Panc1 (cell line): ENCODE results near the gene CNKSR1. TPM values are rescaled to one million over a fixed set of nuclear protein-coding genes. Genes with fewer than 3 reads are reported as not detected.

Experiments
- ATAC-seq: fragments of 200-7000 bp; cut with Tn5 transposase; 2 replicates; pipeline ENCODE4 v1.9.1; 2020; ENCODE audit warnings: mild to moderate bottlenecking, moderate library complexity
- BruUV-seq: library from RNA; stranded (reverse); fragments of 400-500 nt; replicated peaks from 2 replicates; lab custom pipeline; 2021; lab: Mats Ljungman, UMichigan
- CTCF ChIA-PET: fragments of 300-600 bp; sonication (Branson Sonifier 250); formaldehyde crosslinking; loops from one replicate; lab custom pipeline; 2022; ENCODE audit warnings: antibody characterized with exemption; lab: Charles Lee
- POLR2A ChIA-PET: fragments of 300-600 bp; sonication (Branson Sonifier 250); formaldehyde crosslinking; loops from one replicate; lab custom pipeline; 2022; ENCODE audit warnings: antibody characterized with exemption; lab: Charles Lee
- DNase-seq: peaks from one replicate; pipeline ENCODE4 v3.0.0-alpha.2; 2010; ENCODE audit warnings: low read depth, low spot score
- H3K27ac ChIP-seq: 2 replicates; pipeline ENCODE4 v1.5.1; 2011; ENCODE audit warnings: mild to moderate bottlenecking, low read length, inconsistent platforms
- H3K27me3 ChIP-seq: fragments of 200-500 bp; sonication (Bioruptor generic); 2 replicates; pipeline ENCODE4 v1.6.0; 2014; ENCODE audit warnings: low read length, inconsistent platforms; ENCODE audit not compliant: control insufficient read depth, insufficient read depth
- H3K36me3 ChIP-seq: fragments of 200-500 bp; sonication (Bioruptor generic); 2 replicates; pipeline ENCODE4 v1.5.1; 2014; ENCODE audit warnings: inconsistent platforms, mild to moderate bottlenecking, low read length, moderate library complexity; ENCODE audit not compliant: control insufficient read depth, insufficient read depth
- H3K4me1 ChIP-seq: 2 replicates; pipeline ENCODE4 v1.5.1; 2011; ENCODE audit warnings: inconsistent platforms, mild to moderate bottlenecking, low read length, moderate library complexity; ENCODE audit not compliant: control insufficient read depth, insufficient read depth
- H3K4me3 ChIP-seq, 2 experiments: 2 replicates each; pipeline ENCODE4 v1.5.1; 2011 to 2012; ENCODE audit warnings: low read depth in 2 of 2, low read length in 2 of 2, mild to moderate bottlenecking in 2 of 2, inconsistent platforms in 1 of 2, moderate library complexity in 1 of 2
- H3K9me3 ChIP-seq: fragments of 200-500 bp; sonication (Bioruptor generic); 2 replicates; pipeline ENCODE4 v1.5.1; 2014; ENCODE audit warnings: low read depth, mild to moderate bottlenecking, inconsistent platforms, low read length, moderate library complexity; ENCODE audit not compliant: control insufficient read depth, insufficient read depth
- POLR2AphosphoS5 ChIP-seq: IDR thresholded peaks from 2 replicates; pipeline ENCODE4 v1.6.1; 2012; ENCODE audit warnings: mild to moderate bottlenecking, low read depth, low read length, moderate library complexity
- SIN3A ChIP-seq: IDR thresholded peaks from 2 replicates; pipeline ENCODE4 v1.6.1; 2012; ENCODE audit warnings: low read depth, mild to moderate bottlenecking, low read length, moderate library complexity, borderline replicate concordance; ENCODE audit not compliant: insufficient read depth
- TCF7L2 ChIP-seq: IDR thresholded peaks from 2 replicates; pipeline ENCODE4 v1.6.1; 2011; ENCODE audit warnings: mild to moderate bottlenecking, low read depth, low read length, inconsistent platforms
- in situ Hi-C: cut with HindIII; loops from 2 replicates; pipeline ENCODE4 v1.10.0; 2016; ENCODE audit warnings: low sequenced_read_pairs, low pct_unique_long_range_greater_than_20kb
- intact Hi-C: fragments of 100-400 bp; cut with micrococcal nuclease; formaldehyde crosslinking; loops from one replicate; pipeline ENCODE4 v1.10.0; 2022; ENCODE audit not compliant: unreplicated experiment
- total RNA-seq: library from RNA; stranded (reverse); gene quantifications from one replicate; pipeline ENCODE4 v1.2.1, GENCODE V29; 2021; ENCODE audit not compliant: unreplicated experiment
- TF ChIP-seq, protein P1 (sequence below), 2 experiments: IDR thresholded peaks; 2 replicates each; pipeline ENCODE4 v1.6.1; 2011 to 2012; ENCODE audit warnings: low read depth in 2 of 2, control low read depth in 1 of 2, low read length in 1 of 2, mild to moderate bottlenecking in 1 of 2, moderate library complexity in 1 of 2; ENCODE audit not compliant: insufficient read depth in 1 of 2
- TF ChIP-seq, protein P2 (sequence below): fragments of 450-650 bp; IDR thresholded peaks from 2 replicates; pipeline ENCODE4 v1.5.1; 2017; ENCODE audit warnings: mild to moderate bottlenecking

The CNKSR1 gene
- total RNA-seq, 1 experiment from 2014 or later, result 13.7 TPM

DNA sequence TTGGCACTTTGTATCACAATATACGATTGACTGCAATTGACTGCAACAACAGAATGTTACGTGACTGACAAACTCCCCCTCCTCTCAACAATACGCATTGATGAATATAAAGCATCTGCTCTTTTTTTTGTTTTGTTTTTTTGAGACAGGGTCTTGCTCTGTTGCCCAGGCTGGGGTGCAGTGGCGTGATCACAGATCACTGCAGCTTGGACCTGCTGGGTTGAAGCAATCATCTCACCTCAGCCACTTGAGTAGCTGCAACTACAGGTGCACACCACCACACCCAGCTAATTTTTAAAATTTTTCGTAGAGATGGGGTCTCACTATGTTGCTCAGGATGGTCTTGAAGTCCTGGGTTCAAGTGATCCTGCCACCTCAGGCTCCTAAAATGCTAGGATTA is 35.4 kb downstream of the CNKSR1 start:
- DNase-seq, result no peak
- TF ChIP-seq, protein P1, sequence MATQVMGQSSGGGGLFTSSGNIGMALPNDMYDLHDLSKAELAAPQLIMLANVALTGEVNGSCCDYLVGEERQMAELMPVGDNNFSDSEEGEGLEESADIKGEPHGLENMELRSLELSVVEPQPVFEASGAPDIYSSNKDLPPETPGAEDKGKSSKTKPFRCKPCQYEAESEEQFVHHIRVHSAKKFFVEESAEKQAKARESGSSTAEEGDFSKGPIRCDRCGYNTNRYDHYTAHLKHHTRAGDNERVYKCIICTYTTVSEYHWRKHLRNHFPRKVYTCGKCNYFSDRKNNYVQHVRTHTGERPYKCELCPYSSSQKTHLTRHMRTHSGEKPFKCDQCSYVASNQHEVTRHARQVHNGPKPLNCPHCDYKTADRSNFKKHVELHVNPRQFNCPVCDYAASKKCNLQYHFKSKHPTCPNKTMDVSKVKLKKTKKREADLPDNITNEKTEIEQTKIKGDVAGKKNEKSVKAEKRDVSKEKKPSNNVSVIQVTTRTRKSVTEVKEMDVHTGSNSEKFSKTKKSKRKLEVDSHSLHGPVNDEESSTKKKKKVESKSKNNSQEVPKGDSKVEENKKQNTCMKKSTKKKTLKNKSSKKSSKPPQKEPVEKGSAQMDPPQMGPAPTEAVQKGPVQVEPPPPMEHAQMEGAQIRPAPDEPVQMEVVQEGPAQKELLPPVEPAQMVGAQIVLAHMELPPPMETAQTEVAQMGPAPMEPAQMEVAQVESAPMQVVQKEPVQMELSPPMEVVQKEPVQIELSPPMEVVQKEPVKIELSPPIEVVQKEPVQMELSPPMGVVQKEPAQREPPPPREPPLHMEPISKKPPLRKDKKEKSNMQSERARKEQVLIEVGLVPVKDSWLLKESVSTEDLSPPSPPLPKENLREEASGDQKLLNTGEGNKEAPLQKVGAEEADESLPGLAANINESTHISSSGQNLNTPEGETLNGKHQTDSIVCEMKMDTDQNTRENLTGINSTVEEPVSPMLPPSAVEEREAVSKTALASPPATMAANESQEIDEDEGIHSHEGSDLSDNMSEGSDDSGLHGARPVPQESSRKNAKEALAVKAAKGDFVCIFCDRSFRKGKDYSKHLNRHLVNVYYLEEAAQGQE (IDR thresholded peaks at IDR 0.05; ENCODE audit: insufficient read depth in 1 of 2, low read depth in 2 of 2, low read length in 1 of 2), result no peak
- no peak for TF ChIP-seq SIN3A
- TF ChIP-seq POLR2AphosphoS5, result no peak
- TF ChIP-seq TCF7L2, result no peak
- TF ChIP-seq, protein P2, sequence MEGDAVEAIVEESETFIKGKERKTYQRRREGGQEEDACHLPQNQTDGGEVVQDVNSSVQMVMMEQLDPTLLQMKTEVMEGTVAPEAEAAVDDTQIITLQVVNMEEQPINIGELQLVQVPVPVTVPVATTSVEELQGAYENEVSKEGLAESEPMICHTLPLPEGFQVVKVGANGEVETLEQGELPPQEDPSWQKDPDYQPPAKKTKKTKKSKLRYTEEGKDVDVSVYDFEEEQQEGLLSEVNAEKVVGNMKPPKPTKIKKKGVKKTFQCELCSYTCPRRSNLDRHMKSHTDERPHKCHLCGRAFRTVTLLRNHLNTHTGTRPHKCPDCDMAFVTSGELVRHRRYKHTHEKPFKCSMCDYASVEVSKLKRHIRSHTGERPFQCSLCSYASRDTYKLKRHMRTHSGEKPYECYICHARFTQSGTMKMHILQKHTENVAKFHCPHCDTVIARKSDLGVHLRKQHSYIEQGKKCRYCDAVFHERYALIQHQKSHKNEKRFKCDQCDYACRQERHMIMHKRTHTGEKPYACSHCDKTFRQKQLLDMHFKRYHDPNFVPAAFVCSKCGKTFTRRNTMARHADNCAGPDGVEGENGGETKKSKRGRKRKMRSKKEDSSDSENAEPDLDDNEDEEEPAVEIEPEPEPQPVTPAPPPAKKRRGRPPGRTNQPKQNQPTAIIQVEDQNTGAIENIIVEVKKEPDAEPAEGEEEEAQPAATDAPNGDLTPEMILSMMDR, result no peak
- Histone ChIP-seq H3K9me3 (no peaks in the 10 kb centered on the region), H3K27me3 (no peaks in the 10 kb centered on the region), H3K4me1 (no peaks in the 10 kb centered on the region), H3K36me3 (no peaks in the 10 kb centered on the region), H3K27ac (no peak overlapping the region), H3K4me3 (no peak overlapping the region)
- in situ Hi-C loops, result no loop called here
- ChIA-PET POLR2A (no interaction called here), CTCF (no interaction called here)
- no peak for ATAC-seq
- intact Hi-C loops, result no loop called here
- no TSS peak for BruUV-seq

DNA sequence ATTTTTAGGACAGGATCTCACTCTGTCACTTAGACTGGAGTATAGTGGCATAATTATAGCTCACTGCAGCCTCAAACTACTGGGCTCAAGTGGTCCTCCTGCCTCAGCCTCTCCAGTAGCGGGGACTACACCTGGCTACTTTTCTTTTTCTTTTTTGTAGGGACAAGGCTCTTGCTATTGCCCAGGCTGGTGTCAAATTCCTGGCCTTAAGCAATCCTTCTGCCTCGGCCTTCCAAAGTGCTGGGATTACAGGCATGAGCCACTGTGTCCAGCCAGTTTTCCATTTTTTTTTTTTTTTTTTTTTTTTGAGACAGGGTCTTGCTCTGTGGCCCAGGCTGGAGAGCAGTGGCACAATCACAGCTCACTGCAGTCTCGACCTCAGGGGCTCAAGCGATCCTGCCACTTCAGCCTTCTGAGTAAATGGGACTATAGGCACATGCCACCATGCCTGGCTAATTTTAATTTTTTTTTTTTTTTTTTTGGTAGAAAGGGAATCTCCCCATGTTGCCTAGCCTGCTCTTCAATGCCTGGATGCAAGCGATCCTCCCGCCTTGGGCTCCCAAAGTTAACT is 36.1 kb downstream of the CNKSR1 start:
- POLR2A ChIA-PET, result interaction anchor here (0.6 kb wide), 1 partner anchor 175 kb away, joined by 8 read pairs; no protein-coding TSS in a partner anchor
- intact Hi-C loops, result no loop called here
- no peak for TF ChIP-seq TCF7L2
- no peak for TF ChIP-seq POLR2AphosphoS5
- TF ChIP-seq, protein P1 (IDR thresholded peaks at IDR 0.05; ENCODE audit: insufficient read depth in 1 of 2, low read depth in 2 of 2, low read length in 1 of 2), result no peak
- TF ChIP-seq, protein P2, result no peak
- TF ChIP-seq SIN3A, result no peak
- DNase-seq, result no peak
- H3K4me3 ChIP-seq, result no peak overlapping the region
- no peaks in the 10 kb centered on the region for H3K9me3 ChIP-seq
- in situ Hi-C loops, result no loop called here
- no peak overlapping the region for H3K27ac ChIP-seq
- no peaks in the 10 kb centered on the region for H3K36me3 ChIP-seq
- no peak for ATAC-seq
- no peaks in the 10 kb centered on the region for H3K4me1 ChIP-seq
- BruUV-seq, result no TSS peak
- no peaks in the 10 kb centered on the region for H3K27me3 ChIP-seq
- CTCF ChIA-PET, result no interaction called here
